Activated T-helper 1 cell treated with anti-CD3 and anti-CD28 coated beads, Interleukin-12 subunit alpha, Interleukin-12 subunit beta, Interleukin-2, Interleukin-4 antibody, amounts not matched to agents 30 ng/mL and 10 ng/mL and 1 ng/mL, durations not matched to agents 14 hours and 24 hours and 36 hours (primary cell): ENCODE measurements around the gene CCNA2. TPM values are rescaled to one million over a fixed set of nuclear protein-coding genes. Genes with fewer than 3 reads are reported as not detected.

Source experiments
- DNase-seq: peaks from one replicate; pipeline ENCODE4 v3.0.0; 2021; ENCODE audit warnings: low spot score
- H3K27ac Mint-ChIP-seq: one replicate; pipeline ENCODE4 v1.8.0; 2021; ENCODE audit warnings: mild to moderate bottlenecking, mixed read lengths
- H3K27me3 Mint-ChIP-seq: one replicate; pipeline ENCODE4 v1.8.0; 2022; ENCODE audit warnings: mild to moderate bottlenecking, moderate library complexity, mixed read lengths; ENCODE audit not compliant: insufficient read depth
- H3K36me3 Mint-ChIP-seq: one replicate; pipeline ENCODE4 v1.8.0; 2021; ENCODE audit warnings: low read depth, mixed read lengths
- H3K4me1 Mint-ChIP-seq: one replicate; pipeline ENCODE4 v1.8.0; 2021; ENCODE audit warnings: low read depth, mixed read lengths
- H3K4me3 Mint-ChIP-seq: one replicate; pipeline ENCODE4 v1.8.0; 2021; ENCODE audit warnings: mild to moderate bottlenecking, moderate library complexity, mixed read lengths
- H3K9me3 Mint-ChIP-seq: one replicate; pipeline ENCODE4 v1.8.0; 2021; ENCODE audit warnings: mixed read lengths
- intact Hi-C: fragments of 100-400 bp; cut with micrococcal nuclease; formaldehyde crosslinking; loops from one replicate; pipeline ENCODE4 v1.15.1; 2024
- total RNA-seq: library from RNA; stranded (reverse); gene quantifications from 2 replicates; pipeline ENCODE4 v1.2.3, GENCODE V29; 2022

Gene CCNA2
- 59.9 and 64.3 TPM in 2 replicates for total RNA-seq

DNA sequence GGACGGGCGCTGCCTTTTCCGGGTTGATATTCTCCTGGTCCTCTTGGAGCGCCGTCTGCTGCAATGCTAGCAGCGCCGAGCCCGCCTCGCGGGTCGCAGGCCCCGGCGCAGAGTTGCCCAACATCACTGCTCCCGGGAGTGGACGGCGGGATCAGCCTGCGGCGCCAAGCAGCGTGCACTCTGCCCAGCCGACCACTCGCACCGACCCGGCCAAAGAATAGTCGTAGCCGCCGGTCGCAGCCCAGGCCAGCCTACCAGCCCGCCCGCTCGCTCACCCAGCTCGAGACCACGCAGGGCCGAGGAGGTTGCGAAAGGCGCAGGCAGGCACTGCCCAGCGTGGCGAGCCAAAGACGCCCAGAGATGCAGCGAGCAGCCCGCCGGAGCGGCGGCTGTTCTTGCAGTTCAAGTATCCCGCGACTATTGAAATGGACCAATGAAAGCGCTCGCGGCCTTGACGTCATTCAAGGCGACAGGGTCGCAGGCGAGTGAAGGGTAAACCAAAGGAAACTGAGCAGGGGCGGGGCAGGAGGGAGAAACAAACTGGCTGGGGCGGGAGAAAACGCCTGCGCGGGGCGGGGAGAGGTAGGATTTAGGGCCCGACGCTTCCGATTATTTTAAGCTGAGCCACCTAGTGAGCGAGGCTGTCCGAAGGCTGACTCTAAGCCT, at the start of gene CCNA2:
Gene CCNA2 (minus strand): TSS at position 379 of the 666 bp plus-strand sequence. CDS start 255 bp downstream, at position 124.
- intact Hi-C loops: loop anchor here (1.0 to 5.0 kb wide), 6 partner anchors 47 to 1099 kb away; partner anchors contain the start of genes ANXA5, BBS12, BBS7 and BLTP1
- Mint-ChIP-seq H3K36me3 (peaks cover 28% of the 10 kb centered on the region), H3K27ac (peak within 1 kb of the TSS; percentile 91), H3K9me3 (no peaks in the 10 kb centered on the region), H3K4me3 (peak within 1 kb of the TSS; percentile 94), H3K4me1 (peaks cover 45% of the 10 kb centered on the region), H3K27me3 (no peaks in the 10 kb centered on the region)
- peak; percentile 95 for DNase-seq

DNA sequence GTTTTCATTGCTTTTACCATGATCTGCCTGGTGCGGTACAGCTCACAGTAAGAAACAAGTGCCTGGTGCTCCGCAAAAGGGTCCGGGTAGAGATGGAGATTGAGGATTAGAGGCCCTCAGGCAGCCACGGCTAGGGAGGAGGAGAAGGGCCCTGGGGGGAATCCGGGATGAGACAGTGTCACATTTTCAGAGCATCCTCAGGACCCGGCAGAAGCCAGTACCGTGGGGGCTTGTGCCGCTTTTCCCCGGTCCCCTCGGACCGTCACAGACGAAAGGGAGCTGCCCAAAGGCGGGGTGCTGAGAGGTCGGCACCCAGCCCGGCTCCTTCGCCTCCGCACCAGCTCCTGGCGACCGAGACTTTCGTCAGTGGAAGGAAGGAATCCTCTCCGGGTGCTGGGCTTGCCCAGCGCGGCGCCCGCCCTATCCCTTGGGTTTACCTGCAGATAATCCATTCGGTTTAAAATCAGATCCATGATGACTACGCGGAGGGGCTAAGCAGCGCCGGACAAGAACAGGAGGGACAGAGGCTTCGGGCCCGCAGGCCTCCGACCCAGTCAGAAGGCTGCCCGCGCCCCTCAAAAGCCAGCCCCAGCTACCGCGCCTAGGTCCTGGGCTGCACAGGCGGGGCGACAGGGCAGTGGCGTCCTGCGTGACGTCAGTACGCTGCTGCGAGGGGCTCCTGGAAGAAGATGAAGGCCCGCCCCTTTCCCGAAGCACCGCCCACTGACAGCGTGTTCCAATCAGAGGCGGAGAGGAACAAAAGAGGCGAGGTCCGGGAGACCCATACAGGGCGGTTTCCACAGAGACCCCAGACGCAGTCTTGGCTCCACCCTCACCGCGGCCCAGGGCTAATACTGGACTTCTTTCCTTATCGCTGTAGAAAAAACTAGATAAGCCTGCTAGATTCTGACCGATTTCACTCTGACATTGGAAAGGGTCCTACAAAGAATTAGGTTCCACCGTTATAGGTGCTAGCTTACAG, 46.4 kb upstream of the CCNA2 start, which contains the start of gene BBS7:
Gene BBS7 (minus strand): TSS at position 634 of the 982 bp plus-strand sequence. CDS start 161 bp downstream, at position 473.
- H3K4me3 Mint-ChIP-seq: peak within 1 kb of the TSS; percentile 99
- H3K36me3 Mint-ChIP-seq: peaks cover 20% of the 10 kb centered on the region
- H3K27ac Mint-ChIP-seq: peak within 1 kb of the TSS; percentile 91
- H3K27me3 Mint-ChIP-seq: peaks cover 22% of the 10 kb centered on the region
- intact Hi-C loops: loop anchor here (1.0 to 5.0 kb wide), 7 partner anchors 46 to 862 kb away; partner anchors contain the start of genes ANXA5, BBS12, BLTP1 and EXOSC9
- no peaks in the 10 kb centered on the region for H3K9me3 Mint-ChIP-seq
- peaks cover 23% of the 10 kb centered on the region for H3K4me1 Mint-ChIP-seq
- peak; percentile 94 for DNase-seq

DNA sequence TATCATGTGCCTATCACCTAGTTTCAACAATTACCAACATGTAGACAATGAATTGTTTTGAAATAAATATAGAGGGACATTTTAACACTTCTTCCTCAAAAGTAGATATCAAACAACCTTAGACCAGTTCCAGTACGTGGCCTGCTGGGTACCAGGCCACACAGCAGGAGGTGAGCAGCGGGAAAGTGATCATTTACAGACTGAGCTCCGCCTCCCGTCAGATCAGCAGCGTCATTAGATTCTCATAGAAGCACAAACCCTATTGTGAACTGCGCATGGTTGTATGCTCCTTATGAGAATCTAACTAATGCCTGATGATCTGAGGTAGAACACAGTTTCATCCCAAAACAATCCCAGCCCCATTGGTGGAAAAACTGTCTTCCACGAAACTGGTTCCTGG, 40.1 kb upstream of the CCNA2 start:
- DNase-seq: no peak
- H3K27ac Mint-ChIP-seq: no peak overlapping the region
- H3K4me3 Mint-ChIP-seq: no peak overlapping the region
- peaks cover 26% of the 10 kb centered on the region for H3K36me3 Mint-ChIP-seq
- H3K27me3 Mint-ChIP-seq: no peaks in the 10 kb centered on the region
- intact Hi-C loops: no loop called here
- H3K9me3 Mint-ChIP-seq: no peaks in the 10 kb centered on the region
- H3K4me1 Mint-ChIP-seq: peaks cover 6% of the 10 kb centered on the region

DNA sequence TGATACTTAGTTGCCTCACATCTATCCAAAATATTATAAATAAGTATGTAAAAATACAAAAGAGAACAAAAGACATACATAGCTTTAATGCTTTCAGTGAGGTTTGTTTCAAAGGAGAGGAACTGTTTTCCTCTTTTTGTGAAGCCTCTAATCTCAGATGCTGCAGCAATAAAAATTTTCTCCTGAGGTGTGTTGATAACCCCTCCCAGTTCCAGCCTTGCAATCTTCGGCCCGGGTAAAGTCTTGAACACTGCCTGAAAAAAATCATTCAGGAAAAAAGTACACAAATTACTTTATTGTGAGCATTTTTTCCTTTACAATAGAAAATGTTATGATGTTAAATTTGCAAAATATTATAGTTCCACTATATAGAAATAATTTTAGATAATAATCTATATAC, 37.7 kb upstream of the CCNA2 start:
- H3K27me3 Mint-ChIP-seq: no peaks in the 10 kb centered on the region
- no peaks in the 10 kb centered on the region for H3K9me3 Mint-ChIP-seq
- peaks cover 18% of the 10 kb centered on the region for H3K36me3 Mint-ChIP-seq
- H3K4me1 Mint-ChIP-seq: no peaks in the 10 kb centered on the region
- H3K27ac Mint-ChIP-seq: no peak overlapping the region
- no peak overlapping the region for H3K4me3 Mint-ChIP-seq
- intact Hi-C loops: no loop called here
- no peak for DNase-seq

DNA sequence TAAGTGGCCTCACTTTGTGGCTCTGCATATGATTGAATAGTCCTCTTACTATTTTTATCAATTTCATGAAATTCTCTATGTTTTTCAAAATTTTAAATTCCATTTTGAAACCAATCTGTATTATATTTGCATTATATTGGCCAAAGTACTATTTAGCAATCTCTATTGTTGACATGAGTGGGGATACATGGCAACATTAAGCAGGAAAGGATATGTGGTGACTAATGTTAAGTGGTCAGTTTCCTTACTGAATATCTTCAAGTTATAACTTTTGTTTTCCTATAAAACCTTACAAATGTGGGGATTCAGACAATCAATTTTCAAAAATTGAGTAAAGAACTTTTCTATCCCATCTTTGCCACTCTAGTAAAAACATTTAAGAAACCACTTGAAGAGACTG, 36.4 kb upstream of the CCNA2 start:
- intact Hi-C loops: no loop called here
- DNase-seq: no peak
- Mint-ChIP-seq H3K4me3 (no peak overlapping the region), H3K4me1 (no peaks in the 10 kb centered on the region), H3K9me3 (no peaks in the 10 kb centered on the region), H3K27me3 (no peaks in the 10 kb centered on the region), H3K27ac (no peak overlapping the region), H3K36me3 (peaks cover 8% of the 10 kb centered on the region)

DNA sequence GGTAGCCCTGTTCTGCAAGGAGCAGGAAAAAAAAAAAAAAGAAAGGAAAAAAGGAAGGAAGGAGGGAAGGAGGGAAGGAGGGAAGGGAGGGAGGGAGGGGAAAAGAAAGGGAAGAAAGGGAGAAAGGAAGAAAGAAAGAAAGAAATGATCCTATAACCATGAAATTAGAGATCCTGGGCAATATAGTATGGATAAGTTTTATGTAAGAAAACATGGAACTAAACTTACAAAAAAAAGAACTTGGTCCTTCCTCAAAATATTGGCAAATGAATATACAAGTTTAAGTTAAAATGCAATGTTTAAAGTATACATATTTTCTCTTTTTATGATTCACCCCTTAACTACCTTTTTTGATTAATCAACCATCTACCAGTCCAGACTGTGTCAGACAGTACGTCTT, 27.7 kb upstream of the CCNA2 start:
- no peaks in the 10 kb centered on the region for H3K4me1 Mint-ChIP-seq
- intact Hi-C loops: no loop called here
- no peak overlapping the region for H3K27ac Mint-ChIP-seq
- H3K4me3 Mint-ChIP-seq: no peak overlapping the region
- H3K36me3 Mint-ChIP-seq: peaks cover 8% of the 10 kb centered on the region
- H3K9me3 Mint-ChIP-seq: no peaks in the 10 kb centered on the region
- no peak for DNase-seq
- no peaks in the 10 kb centered on the region for H3K27me3 Mint-ChIP-seq

DNA sequence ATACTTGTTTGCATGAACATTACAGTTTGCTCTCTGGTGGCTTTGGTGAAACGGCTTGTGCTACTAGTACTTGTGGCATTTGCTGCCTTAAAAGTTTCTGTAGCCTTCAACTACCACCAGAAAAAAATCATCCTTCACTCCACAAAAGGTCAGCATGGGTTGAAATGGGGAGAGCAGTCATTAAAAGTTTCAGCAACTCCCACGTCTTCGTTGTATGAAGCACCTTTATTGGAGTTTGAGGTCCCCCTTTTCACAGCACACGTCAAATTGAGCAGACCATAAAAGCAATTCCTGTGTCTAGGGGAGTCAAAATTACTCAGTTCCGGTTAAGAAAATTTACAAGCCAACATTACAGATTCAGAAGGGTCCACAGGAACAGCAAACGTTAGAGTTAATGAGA, 23.0 kb upstream of the CCNA2 start:
- no peaks in the 10 kb centered on the region for H3K9me3 Mint-ChIP-seq
- H3K36me3 Mint-ChIP-seq: peaks cover 17% of the 10 kb centered on the region
- intact Hi-C loops: no loop called here
- no peaks in the 10 kb centered on the region for H3K4me1 Mint-ChIP-seq
- no peaks in the 10 kb centered on the region for H3K27me3 Mint-ChIP-seq
- H3K27ac Mint-ChIP-seq: no peak overlapping the region
- no peak overlapping the region for H3K4me3 Mint-ChIP-seq
- DNase-seq: no peak

DNA sequence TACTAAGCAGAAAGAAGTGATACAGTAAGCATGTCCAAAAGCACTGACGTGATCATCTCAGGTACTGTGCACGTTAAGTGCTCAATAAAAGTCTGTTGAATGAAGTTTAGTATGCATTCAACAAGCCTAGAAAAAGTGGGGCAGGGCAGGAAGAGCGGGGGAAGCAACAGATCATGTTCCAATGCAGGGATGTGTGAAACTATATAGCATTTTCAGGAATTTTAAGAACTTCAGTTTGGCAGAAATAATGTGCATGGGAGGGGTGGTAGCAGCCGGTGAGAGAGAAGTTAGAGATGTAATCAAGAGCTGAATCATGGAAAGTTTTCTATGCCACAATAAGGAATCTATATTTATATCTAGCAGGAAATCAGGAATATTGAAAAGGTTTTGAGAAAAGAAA, 19.2 kb upstream of the CCNA2 start:
- no peak for DNase-seq
- H3K4me3 Mint-ChIP-seq: no peak overlapping the region
- H3K4me1 Mint-ChIP-seq: no peaks in the 10 kb centered on the region
- intact Hi-C loops: no loop called here
- no peak overlapping the region for H3K27ac Mint-ChIP-seq
- peaks cover 28% of the 10 kb centered on the region for H3K36me3 Mint-ChIP-seq
- H3K27me3 Mint-ChIP-seq: no peaks in the 10 kb centered on the region
- no peaks in the 10 kb centered on the region for H3K9me3 Mint-ChIP-seq

DNA sequence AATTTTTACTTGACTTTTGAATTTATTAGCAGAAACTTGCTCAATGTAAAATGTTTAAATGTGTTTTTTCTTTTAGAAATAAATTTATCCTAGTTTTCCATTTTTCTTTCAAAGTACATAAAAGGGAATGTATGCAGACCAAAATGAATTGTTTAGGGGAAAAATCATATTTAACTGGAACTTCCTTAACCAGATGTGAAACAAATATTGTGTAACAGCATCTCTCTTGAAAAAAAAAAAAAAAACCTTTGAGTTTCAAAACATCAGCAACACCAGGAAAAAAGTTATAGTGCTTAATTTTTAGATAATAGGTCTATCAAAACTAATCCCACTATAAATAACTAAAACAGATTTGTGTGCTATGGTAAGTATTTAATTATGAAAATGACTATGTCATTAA, 14.5 kb upstream of the CCNA2 start:
- H3K36me3 Mint-ChIP-seq: peaks cover 22% of the 10 kb centered on the region
- H3K4me1 Mint-ChIP-seq: no peaks in the 10 kb centered on the region
- no peaks in the 10 kb centered on the region for H3K27me3 Mint-ChIP-seq
- no peak overlapping the region for H3K27ac Mint-ChIP-seq
- H3K4me3 Mint-ChIP-seq: no peak overlapping the region
- no peak for DNase-seq
- intact Hi-C loops: no loop called here
- H3K9me3 Mint-ChIP-seq: no peaks in the 10 kb centered on the region

DNA sequence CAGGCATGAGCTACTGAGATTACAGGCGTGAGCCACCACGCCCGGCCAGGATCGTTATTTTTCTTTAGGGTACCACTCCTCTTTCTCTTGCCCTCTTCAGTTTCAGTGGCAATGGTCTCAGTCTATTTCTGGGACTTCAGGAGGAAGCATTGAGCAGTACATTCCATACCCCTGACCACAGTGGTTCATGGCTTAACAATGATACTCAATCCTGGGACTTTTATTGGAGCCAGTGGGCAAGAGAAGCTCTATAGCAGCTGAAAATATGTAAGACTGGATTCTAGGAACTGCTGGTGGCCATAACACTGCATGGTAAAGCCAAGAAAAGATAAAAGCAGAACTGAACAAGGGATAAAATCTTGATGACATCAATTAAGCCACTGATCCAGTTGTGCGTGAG, 5.8 kb upstream of the CCNA2 start:
- intact Hi-C loops: no loop called here
- no peak overlapping the region for H3K27ac Mint-ChIP-seq
- H3K36me3 Mint-ChIP-seq: peaks cover 3% of the 10 kb centered on the region

DNA sequence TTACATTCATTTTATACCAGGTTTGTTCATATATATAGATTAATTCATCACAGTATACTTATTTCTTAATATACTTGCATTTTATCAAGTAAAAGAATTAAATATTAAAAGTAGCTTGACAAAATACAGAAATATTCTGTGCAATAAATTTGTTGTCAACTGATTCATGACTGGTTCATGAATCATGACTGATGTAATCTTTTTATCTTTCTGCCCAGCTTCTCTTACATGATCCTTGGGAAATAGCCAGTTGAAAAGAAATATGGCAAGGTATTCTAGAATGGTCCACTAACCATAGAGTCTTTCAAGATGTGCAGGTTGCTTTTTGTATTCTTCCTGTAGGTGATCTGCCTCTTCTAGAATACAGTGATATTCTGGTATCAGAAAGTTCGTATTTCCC, 4.2 kb upstream of the CCNA2 start:
- H3K27ac Mint-ChIP-seq: no peak overlapping the region
- no peaks in the 10 kb centered on the region for H3K27me3 Mint-ChIP-seq
- no peak overlapping the region for H3K4me3 Mint-ChIP-seq
- no peak for DNase-seq
- peaks cover 3% of the 10 kb centered on the region for H3K36me3 Mint-ChIP-seq
- intact Hi-C loops: no loop called here
- no peaks in the 10 kb centered on the region for H3K9me3 Mint-ChIP-seq
- H3K4me1 Mint-ChIP-seq: peaks cover 9% of the 10 kb centered on the region

More for the DNA sequence above, 5.8 kb upstream of the CCNA2 start:
- no peaks in the 10 kb centered on the region for H3K4me1 Mint-ChIP-seq
- no peak for DNase-seq
- no peaks in the 10 kb centered on the region for H3K9me3 Mint-ChIP-seq
- H3K27me3 Mint-ChIP-seq: no peaks in the 10 kb centered on the region
- no peak overlapping the region for H3K4me3 Mint-ChIP-seq

DNA sequence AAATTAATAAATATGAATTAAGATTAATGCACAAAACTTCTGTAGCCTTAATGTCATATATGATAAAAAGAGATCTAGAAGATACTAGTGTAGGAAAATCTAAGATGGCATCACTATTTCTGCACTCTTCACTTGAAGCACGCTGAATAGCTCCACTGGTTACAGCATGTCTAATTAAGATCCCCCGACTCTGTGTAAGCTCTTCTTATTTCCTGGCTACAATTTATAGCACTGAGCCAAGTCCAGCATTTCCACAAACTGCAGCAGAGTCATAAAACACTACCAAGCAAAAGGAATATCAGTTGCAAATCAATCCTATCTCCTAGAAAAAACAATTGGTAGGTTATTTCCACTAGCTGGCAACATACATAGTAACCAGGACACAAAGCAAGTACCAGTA, 1.3 kb upstream of the CCNA2 start:
- H3K27me3 Mint-ChIP-seq: no peaks in the 10 kb centered on the region
- peaks cover 20% of the 10 kb centered on the region for H3K36me3 Mint-ChIP-seq
- no peak for DNase-seq
- H3K4me1 Mint-ChIP-seq: peaks cover 34% of the 10 kb centered on the region
- H3K4me3 Mint-ChIP-seq: peak overlapping the region; percentile 47
- H3K9me3 Mint-ChIP-seq: no peaks in the 10 kb centered on the region
- intact Hi-C loops: loop anchor here (1.0 to 5.0 kb wide), 5 partner anchors 45 to 1098 kb away; partner anchors contain the start of genes ANXA5, BBS12, BBS7 and NUDT6
- no peak overlapping the region for H3K27ac Mint-ChIP-seq

DNA sequence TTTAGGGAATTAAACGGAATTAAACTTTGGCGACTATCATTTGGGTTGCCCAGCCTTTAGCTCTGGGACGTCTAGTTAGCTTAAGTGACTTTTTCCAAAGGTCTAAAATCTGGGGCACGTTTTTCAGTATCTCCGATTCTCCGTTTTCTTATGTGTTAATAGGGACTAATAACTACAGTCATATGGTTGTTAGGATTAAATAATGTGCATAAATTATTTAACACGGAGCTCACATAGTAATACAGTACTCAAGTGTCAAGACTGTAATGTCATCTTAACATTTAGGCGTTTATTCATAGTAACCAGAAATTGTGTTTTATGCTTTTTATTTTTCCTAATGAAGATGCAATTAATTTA, 466 bp upstream of the CCNA2 start:
- Mint-ChIP-seq H3K4me3 (peak overlapping the region; percentile 94), H3K27me3 (no peaks in the 10 kb centered on the region), H3K4me1 (peaks cover 40% of the 10 kb centered on the region), H3K36me3 (peaks cover 24% of the 10 kb centered on the region), H3K27ac (peak overlapping the region; percentile 91), H3K9me3 (no peaks in the 10 kb centered on the region)
- intact Hi-C loops: loop anchor here (1.0 to 5.0 kb wide), 5 partner anchors 46 to 1099 kb away; partner anchors contain the start of genes ANXA5, BBS12, BBS7 and NUDT6
- no peak for DNase-seq
